ENCODE measurements around the gene ROBO4.

ROBO4 gene

DNA sequence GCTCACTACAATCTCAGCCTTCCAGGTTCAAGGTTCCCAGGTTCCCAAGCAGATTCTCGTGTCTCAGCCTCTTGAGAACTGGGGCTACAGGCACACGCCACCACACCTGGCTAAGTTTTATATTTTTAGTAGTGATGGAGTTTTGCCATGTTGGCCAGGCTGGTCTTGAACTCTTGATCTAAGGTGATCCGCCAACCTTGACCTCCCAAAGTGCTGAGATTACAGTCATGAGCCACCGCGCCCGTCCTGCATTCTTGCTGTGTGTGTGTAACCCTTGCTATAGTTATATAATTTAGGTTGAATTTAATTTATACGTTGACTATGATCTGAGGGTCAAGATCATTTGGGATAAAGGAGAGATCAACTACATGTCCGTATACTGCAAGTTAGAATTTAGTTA, 61.7 kb downstream of the ROBO4 start:
- Histone ChIP-seq H4K8ac (ENCODE audit: low read length) (no peak overlapping the region), H2BK12ac (ENCODE audit: low read length in 2 of 2) (no peak overlapping the region), H3K9ac (ENCODE audit: low read length) (peak overlapping the region; percentile 88), H3K18ac (ENCODE audit: low read depth in 1 of 2, low read length in 2 of 2) (no peak overlapping the region), H2BK120ac (ENCODE audit: low read depth, low read length) (no peak overlapping the region), H3K27ac (ENCODE audit: low read length, poor library complexity, severe bottlenecking) (no peak overlapping the region), H3K9me3 (ENCODE audit: control insufficient read depth, low read length) (no peaks in the 10 kb centered on the region), H3K27me3 (ENCODE audit: control insufficient read depth in 1 of 2, insufficient read depth in 1 of 2, low read length in 2 of 2) (peaks cover 36 to 52% of the 10 kb centered on the region in 2 experiments), H4K91ac (ENCODE audit: low read length) (no peak overlapping the region), H2BK15ac (ENCODE audit: low read depth, poor library complexity, severe bottlenecking) (no peak overlapping the region), H2AFZ (ENCODE audit: low read depth, low read length) (no peak overlapping the region), H2BK5ac (ENCODE audit: low read depth, low read length, poor library complexity, severe bottlenecking) (no peak overlapping the region), H3K14ac (ENCODE audit: low read length in 2 of 2) (no peak overlapping the region), H2AK5ac (ENCODE audit: low read length, severe bottlenecking) (peak overlapping the region; percentile 55), H3K36me3 (ENCODE audit: control insufficient read depth in 1 of 2, insufficient read depth in 2 of 2, low read depth in 1 of 2, low read length in 2 of 2) (no peaks in the 10 kb centered on the region), H3K4me2 (ENCODE audit: low read length, poor library complexity, severe bottlenecking) (no peak overlapping the region), H3K4me1 (ENCODE audit: control insufficient read depth, insufficient read depth, low read depth, low read length) (peaks cover 20% of the 10 kb centered on the region), H3K23ac (ENCODE audit: low read length in 2 of 2) (no peak overlapping the region), H3K79me1 (replicated peaks; ENCODE audit: low read length, poor library complexity, severe bottlenecking) (no peaks in the 10 kb centered on the region), H3K4me3 (ENCODE audit: insufficient read depth in 1 of 2, low read depth in 1 of 2, low read length in 2 of 2) (no peak overlapping the region), H3K4ac (ENCODE audit: low read depth in 1 of 2, low read length in 2 of 2) (no peak overlapping the region)
- WGBS: 94% methylated on average over 8 of the region's 8 CpGs
- DNase-seq: no peak

DNA sequence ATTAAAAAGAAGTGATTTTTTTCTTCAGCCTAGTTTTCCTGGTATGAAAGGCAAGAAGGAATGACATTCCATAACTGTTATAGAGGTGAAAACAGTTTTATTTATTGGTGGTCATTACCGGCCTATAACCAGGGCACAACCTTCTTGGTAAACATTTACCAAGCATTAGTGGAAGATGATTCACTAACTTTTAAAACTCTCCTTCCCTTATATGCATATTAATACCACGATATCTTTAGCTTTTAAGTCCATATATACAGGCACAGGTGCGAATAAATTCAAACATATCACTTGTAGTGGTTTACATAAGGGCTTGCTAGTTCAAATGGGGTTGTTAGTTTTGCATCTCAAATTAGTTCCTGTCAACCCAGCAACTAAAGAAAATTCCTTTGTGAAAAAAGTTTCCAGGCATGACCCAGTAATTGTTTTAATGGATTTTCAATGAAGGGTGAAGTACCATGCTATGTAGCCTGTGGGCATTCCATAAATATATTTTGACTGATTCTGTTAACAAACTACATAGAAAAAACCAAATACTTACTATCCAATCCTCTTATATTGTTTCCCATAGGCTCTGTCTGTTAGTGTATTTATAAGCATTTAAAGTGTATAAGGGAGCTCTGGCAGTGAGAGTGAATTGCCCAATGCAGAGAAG, 63.0 kb downstream of the ROBO4 start:
- Histone ChIP-seq H4K8ac (ENCODE audit: low read length) (no peak overlapping the region), H2BK5ac (ENCODE audit: low read depth, low read length, poor library complexity, severe bottlenecking) (no peak overlapping the region), H3K23ac (ENCODE audit: low read length in 2 of 2) (no peak overlapping the region), H2AFZ (ENCODE audit: low read depth, low read length) (no peak overlapping the region), H3K4me2 (ENCODE audit: low read length, poor library complexity, severe bottlenecking) (no peak overlapping the region), H2BK120ac (ENCODE audit: low read depth, low read length) (no peak overlapping the region), H2BK15ac (ENCODE audit: low read depth, poor library complexity, severe bottlenecking) (no peak overlapping the region), H2AK5ac (ENCODE audit: low read length, severe bottlenecking) (no peak overlapping the region), H3K14ac (ENCODE audit: low read length in 2 of 2) (no peak overlapping the region), H3K36me3 (ENCODE audit: control insufficient read depth in 1 of 2, insufficient read depth in 2 of 2, low read depth in 1 of 2, low read length in 2 of 2) (no peaks in the 10 kb centered on the region), H3K4ac (ENCODE audit: low read depth in 1 of 2, low read length in 2 of 2) (no peak overlapping the region), H3K9ac (ENCODE audit: low read length) (no peak overlapping the region), H3K18ac (ENCODE audit: low read depth in 1 of 2, low read length in 2 of 2) (no peak overlapping the region), H4K91ac (ENCODE audit: low read length) (no peak overlapping the region), H3K4me3 (ENCODE audit: insufficient read depth in 1 of 2, low read depth in 1 of 2, low read length in 2 of 2) (no peak overlapping the region), H3K9me3 (ENCODE audit: control insufficient read depth, low read length) (no peaks in the 10 kb centered on the region), H3K27me3 (ENCODE audit: control insufficient read depth in 1 of 2, insufficient read depth in 1 of 2, low read length in 2 of 2) (peaks cover 30 to 44% of the 10 kb centered on the region in 2 experiments), H3K4me1 (ENCODE audit: control insufficient read depth, insufficient read depth, low read depth, low read length) (peaks cover 17% of the 10 kb centered on the region), H3K79me1 (replicated peaks; ENCODE audit: low read length, poor library complexity, severe bottlenecking) (no peaks in the 10 kb centered on the region), H2BK12ac (ENCODE audit: low read length in 2 of 2) (no peak overlapping the region), H3K27ac (ENCODE audit: low read length, poor library complexity, severe bottlenecking) (peak overlapping the region; percentile 50)
- WGBS: 67% methylated on average over 1 of the region's 3 CpGs
- no peak for DNase-seq
